Brain microvascular endothelial cell (primary cell): ENCODE measurements around the gene IRF2BP1.

Experiments used
- DNase-seq: peaks from one replicate; pipeline ENCODE4 v3.0.0-alpha.2; 2020
- H3K27ac ChIP-seq: fragments of 250-450 bp; sonication (Bioruptor Pico); 2 replicates; pipeline ENCODE4 v1.5.1; 2020; ENCODE audit warnings: mild to moderate bottlenecking, moderate library complexity
- H3K27me3 ChIP-seq: fragments of 250-450 bp; sonication (Bioruptor Pico); replicated peaks from 2 replicates; pipeline ENCODE4 v1.5.1; 2020; ENCODE audit warnings: mild to moderate bottlenecking
- H3K36me3 ChIP-seq: fragments of 250-450 bp; sonication (Bioruptor Pico); replicated peaks from 2 replicates; pipeline ENCODE4 v1.5.1; 2020; ENCODE audit warnings: mild to moderate bottlenecking
- H3K4me3 ChIP-seq: 2 replicates; pipeline ENCODE4 v1.5.1; 2011; ENCODE audit warnings: low read depth, mild to moderate bottlenecking, control low read depth, low read length, moderate library complexity
- in situ Hi-C: cut with HindIII; loops from 2 replicates; pipeline ENCODE4 v1.10.0; 2017; ENCODE audit warnings: low sequenced_read_pairs, low pct_ligation_motif_present
- TF ChIP-seq, protein P1 (sequence below): IDR thresholded peaks from 2 replicates; pipeline ENCODE4 v1.5.1; 2011; ENCODE audit warnings: low read depth, mild to moderate bottlenecking, moderate library complexity, low read length, control low read depth, inconsistent platforms; ENCODE audit errors: missing control alignments

Gene IRF2BP1

GRCh38 chr19:45906221-45906620 is 20.3 kb upstream of the IRF2BP1 start:
- peak; percentile 19 for DNase-seq
- H3K36me3 ChIP-seq: no peaks in the 10 kb centered on the region
- in situ Hi-C loops: no loop called here
- no peak overlapping the region for H3K4me3 ChIP-seq
- no peaks in the 10 kb centered on the region for H3K27me3 ChIP-seq
- TF ChIP-seq, protein P1, sequence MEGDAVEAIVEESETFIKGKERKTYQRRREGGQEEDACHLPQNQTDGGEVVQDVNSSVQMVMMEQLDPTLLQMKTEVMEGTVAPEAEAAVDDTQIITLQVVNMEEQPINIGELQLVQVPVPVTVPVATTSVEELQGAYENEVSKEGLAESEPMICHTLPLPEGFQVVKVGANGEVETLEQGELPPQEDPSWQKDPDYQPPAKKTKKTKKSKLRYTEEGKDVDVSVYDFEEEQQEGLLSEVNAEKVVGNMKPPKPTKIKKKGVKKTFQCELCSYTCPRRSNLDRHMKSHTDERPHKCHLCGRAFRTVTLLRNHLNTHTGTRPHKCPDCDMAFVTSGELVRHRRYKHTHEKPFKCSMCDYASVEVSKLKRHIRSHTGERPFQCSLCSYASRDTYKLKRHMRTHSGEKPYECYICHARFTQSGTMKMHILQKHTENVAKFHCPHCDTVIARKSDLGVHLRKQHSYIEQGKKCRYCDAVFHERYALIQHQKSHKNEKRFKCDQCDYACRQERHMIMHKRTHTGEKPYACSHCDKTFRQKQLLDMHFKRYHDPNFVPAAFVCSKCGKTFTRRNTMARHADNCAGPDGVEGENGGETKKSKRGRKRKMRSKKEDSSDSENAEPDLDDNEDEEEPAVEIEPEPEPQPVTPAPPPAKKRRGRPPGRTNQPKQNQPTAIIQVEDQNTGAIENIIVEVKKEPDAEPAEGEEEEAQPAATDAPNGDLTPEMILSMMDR: no peak
- H3K27ac ChIP-seq: no peak overlapping the region

GRCh38 chr19:45905011-45905410 is 19.1 kb upstream of the IRF2BP1 start:
- TF ChIP-seq, protein P1: no peak
- in situ Hi-C loops: no loop called here
- no peak overlapping the region for H3K4me3 ChIP-seq

GRCh38 chr19:45902651-45903625 is 17.0 kb upstream of the IRF2BP1 start:
- peak; percentile 94 for DNase-seq
- TF ChIP-seq, protein P1: no peak
- H3K4me3 ChIP-seq: peak overlapping the region; percentile 76
- H3K27ac ChIP-seq: no peak overlapping the region
- no peaks in the 10 kb centered on the region for H3K27me3 ChIP-seq
- in situ Hi-C loops: no loop called here
- peaks cover 12% of the 10 kb centered on the region for H3K36me3 ChIP-seq

More at GRCh38 chr19:45905011-45905410, 19.1 kb upstream of the IRF2BP1 start:
- no peaks in the 10 kb centered on the region for H3K27me3 ChIP-seq
- H3K27ac ChIP-seq: no peak overlapping the region
- DNase-seq: no peak
- H3K36me3 ChIP-seq: peaks cover 2% of the 10 kb centered on the region

DNA sequence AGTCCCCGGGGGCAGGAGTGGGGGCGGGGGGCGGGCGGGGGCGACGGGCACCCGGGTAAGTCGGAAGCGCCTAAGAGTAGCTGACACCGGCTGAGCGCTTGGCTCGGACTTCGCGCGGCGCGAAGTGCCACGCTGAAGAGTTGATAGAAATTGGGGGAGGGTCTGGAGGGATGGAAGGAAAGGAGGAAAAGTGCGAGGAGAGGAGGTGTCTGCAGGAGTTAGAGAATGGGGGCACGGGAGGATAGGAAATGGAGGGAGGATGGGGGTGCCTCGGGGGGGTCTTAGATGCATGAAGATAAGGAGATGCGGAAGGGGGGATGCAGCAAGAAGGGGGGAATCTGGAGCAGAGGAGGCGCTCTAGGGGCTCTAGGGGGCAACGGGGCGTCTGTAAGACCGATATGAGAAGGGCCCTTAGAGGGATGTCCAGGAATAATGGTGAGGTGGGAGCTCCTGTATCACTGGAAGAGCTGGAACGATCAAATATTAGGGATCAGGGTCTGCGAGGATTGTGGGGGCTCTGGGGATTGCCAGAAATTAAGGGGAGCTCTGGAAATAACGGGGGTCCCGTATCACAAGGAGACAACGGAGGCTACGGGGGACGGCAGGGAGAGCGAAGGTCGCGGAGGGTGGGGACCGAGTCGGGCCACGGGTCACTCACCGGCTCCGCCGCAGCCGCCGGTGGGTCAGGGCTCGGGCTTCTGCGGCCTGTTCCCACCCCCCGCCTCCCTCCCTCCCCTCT is 16.1 kb upstream of the IRF2BP1 start, which contains the start of gene MYPOP:
Gene MYPOP (minus strand): TSS at position 702 of the 739 bp plus-strand sequence. CDS start 840 bp downstream, outside the sequence.
- Histone ChIP-seq H3K4me3 (peak within 1 kb of the TSS; percentile 76), H3K27ac (no peak within 1 kb of the TSS), H3K27me3 (no peaks in the 10 kb centered on the region), H3K36me3 (peaks cover 14% of the 10 kb centered on the region)
- no peak for DNase-seq
- TF ChIP-seq, protein P1: no peak
- in situ Hi-C loops: no loop called here

DNA sequence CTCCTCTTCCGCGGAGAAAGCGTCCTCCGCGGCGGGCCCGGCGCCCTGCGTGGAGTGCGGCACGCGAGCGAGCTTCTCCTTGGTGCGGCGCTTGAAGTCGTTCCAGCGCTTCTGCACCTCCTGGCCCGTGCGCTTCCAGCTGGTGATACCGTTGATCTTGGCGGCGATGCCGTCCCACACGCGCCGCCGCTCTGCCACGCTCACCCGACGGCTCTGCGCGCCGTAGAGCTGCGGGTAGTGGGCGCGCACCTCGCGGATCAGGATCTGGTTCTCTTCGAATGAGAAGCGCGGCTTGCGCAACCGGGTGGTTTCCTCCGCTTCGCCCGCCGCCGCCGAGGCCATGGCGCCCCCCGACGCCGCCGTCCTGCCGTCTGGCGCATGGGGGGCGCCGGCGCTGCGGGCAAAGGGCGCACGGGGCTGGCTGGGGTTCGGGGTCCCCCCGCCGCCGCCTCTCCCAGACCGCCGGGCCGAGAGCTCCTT is 15.5 kb upstream of the IRF2BP1 start:
- DNase-seq: no peak
- TF ChIP-seq, protein P1: no peak
- peak overlapping the region; percentile 76 for H3K4me3 ChIP-seq
- H3K36me3 ChIP-seq: peaks cover 14% of the 10 kb centered on the region
- no peaks in the 10 kb centered on the region for H3K27me3 ChIP-seq
- in situ Hi-C loops: no loop called here
- no peak overlapping the region for H3K27ac ChIP-seq
